Left lung (tissue), 10 donors: ENCODE data around the gene ACADL. TPM values are rescaled to one million over a fixed set of nuclear protein-coding genes. Genes with fewer than 3 reads are reported as not detected.
"Not testable (repeated sequence)": the region's sequence is repeated elsewhere in the genome, so short reads cannot be mapped to it uniquely, and the experiment has no call there.

Source experiments
- ATAC-seq: fragments of 200-7000 bp; cut with Tn5 transposase; one replicate; pipeline ENCODE4 v1.9.1; 2020; ENCODE audit warnings: moderate library complexity
- DNase-seq, 4 donors: peaks; one replicate each; pipeline ENCODE4 v3.0.0-alpha.2; 2013 to 2020
- H3K27ac ChIP-seq, 2 donors: fragments of 200-600 bp; sonication (generic) in 1 of 2; one replicate each; pipeline versions ENCODE4 v1.5.0 to v1.8.0; 2020 to 2021
- H3K27me3 ChIP-seq, 2 donors: fragments of 200-600 bp; sonication (generic) in 1 of 2; one replicate each; pipeline versions ENCODE4 v1.5.0 to v1.8.0; 2020 to 2021
- H3K36me3 ChIP-seq, 2 donors: fragments of 200-600 bp; sonication (generic) in 1 of 2; one replicate each; pipeline versions ENCODE4 v1.5.0 to v1.8.0; 2020 to 2021
- H3K4me1 ChIP-seq, 2 donors: fragments of 200-600 bp; one replicate each; pipeline ENCODE4 v1.8.0; 2021
- H3K4me3 ChIP-seq, 2 donors: fragments of 200-600 bp; sonication (generic) in 1 of 2; one replicate each; pipeline versions ENCODE4 v1.5.0 to v1.8.0; 2020 to 2021; ENCODE audit warnings: mild to moderate bottlenecking in 1 of 2
- H3K9me3 ChIP-seq, 2 donors: fragments of 200-600 bp; sonication (generic) in 1 of 2; one replicate each; pipeline versions ENCODE4 v1.5.0 to v1.8.0; 2020 to 2021
- CTCF ChIP-seq, 2 donors: fragments of 200-600 bp; sonication (generic) in 1 of 2; IDR thresholded peaks; one replicate each; pipeline versions ENCODE4 v1.5.0 to v1.8.0; 2021; ENCODE audit warnings: antibody characterized with exemption in 2 of 2
- intact Hi-C, 2 donors: fragments of 100-400 bp; cut with DNase I; formaldehyde crosslinking; loops; one replicate each; pipeline versions ENCODE4 v1.11.2 to v1.14.2; 2022
- polyA plus RNA-seq, 6 donors: library from polyadenylated mRNA; unstranded; fragments of 120-200 nt; gene quantifications; one replicate each; pipeline ENCODE4 v1.2.1, GENCODE V29; 2013; ENCODE audit not compliant: insufficient read length in 6 of 6
- total RNA-seq, 2 donors: library from RNA; stranded (reverse); fragmentation: NEBNext Ultra II Directional; extraction: Animal tissue kit (Norgen Biotek cat#: 25700); gene quantifications; one replicate each; pipeline ENCODE4 v1.2.1, GENCODE V29; 2021
- donor health status: DM: no; HTN: yes; CAD: no.
- donor health status: DM: no; HTN: no; CAD: no.

The ACADL gene
- total and polyA plus RNA-seq, 8 donors: 14.6 to 32.9 (median 18.8) TPM

- Histone ChIP-seq H3K27me3 (no peaks in the 10 kb centered on the region), H3K36me3 (no peaks in the 10 kb centered on the region), H3K9me3 (peaks cover 0 to 15% of the 10 kb centered on the region in 2 donors), H3K4me3 (no peak overlapping the region), H3K4me1 (peaks cover 0 to 3% of the 10 kb centered on the region in 2 donors), H3K27ac (no peak overlapping the region)
- intact Hi-C loops: loop anchor here in 1 of 2 donors (10.0 kb wide), 1 partner anchor 115 kb away; no protein-coding TSS in a partner anchor
- no peak for TF ChIP-seq CTCF (IDR thresholded peaks at IDR 0.05)
- DNase-seq (no peak), ATAC-seq (peak; percentile 79)
Observed at GRCh38 chr2:210189452-210190138, 35.7 kb downstream of the ACADL start.

GRCh38 chr2:210188755-210189154 is 36.5 kb downstream of the ACADL start:
- ATAC-seq (no peak), DNase-seq (no peak)
- peaks cover 0 to 23% of the 10 kb centered on the region in 2 donors for H3K9me3 ChIP-seq
- H3K27me3 ChIP-seq: no peaks in the 10 kb centered on the region
- no peak overlapping the region for H3K27ac ChIP-seq
- H3K36me3 ChIP-seq: no peaks in the 10 kb centered on the region
- peaks cover 0 to 3% of the 10 kb centered on the region in 2 donors for H3K4me1 ChIP-seq
- H3K4me3 ChIP-seq: no peak overlapping the region
- no peak for TF ChIP-seq CTCF (IDR thresholded peaks at IDR 0.05)
- intact Hi-C loops: no loop called here

- no peak for TF ChIP-seq CTCF (IDR thresholded peaks at IDR 0.05)
- Histone ChIP-seq H3K27ac (no peak overlapping the region), H3K4me3 (no peak overlapping the region), H3K4me1 (peaks cover 0 to 3% of the 10 kb centered on the region in 2 donors), H3K9me3 (peaks cover 0 to 25% of the 10 kb centered on the region in 2 donors), H3K36me3 (no peaks in the 10 kb centered on the region), H3K27me3 (no peaks in the 10 kb centered on the region)
- DNase-seq (no peak), ATAC-seq (no peak)
- intact Hi-C loops: no loop called here
Observed at GRCh38 chr2:210188190-210188589, 37.1 kb downstream of the ACADL start.

- H3K27ac ChIP-seq, ATAC-seq, H3K36me3 ChIP-seq, H3K4me3 ChIP-seq, DNase-seq, intact Hi-C loops, H3K27me3 ChIP-seq, H3K4me1 ChIP-seq: not testable (repeated sequence)
- H3K9me3 ChIP-seq: peaks cover 0 to 25% of the 10 kb centered on the region in 2 donors
Observed at GRCh38 chr2:210183936-210184335, 41.3 kb downstream of the ACADL start.

- intact Hi-C loops, H3K4me1 ChIP-seq, H3K27ac ChIP-seq, H3K4me3 ChIP-seq, ATAC-seq, H3K27me3 ChIP-seq, H3K36me3 ChIP-seq: not testable (repeated sequence)
- peak in 1 of 4 donors; percentile 34 for DNase-seq
- peaks cover 0 to 25% of the 10 kb centered on the region in 2 donors for H3K9me3 ChIP-seq
Observed at GRCh38 chr2:210181606-210182088, 43.6 kb downstream of the ACADL start.

- intact Hi-C loops, H3K27me3 ChIP-seq, DNase-seq, H3K36me3 ChIP-seq, H3K4me3 ChIP-seq, H3K27ac ChIP-seq, ATAC-seq, H3K4me1 ChIP-seq: not testable (repeated sequence)
- H3K9me3 ChIP-seq: peaks cover 0 to 22% of the 10 kb centered on the region in 2 donors
Observed at GRCh38 chr2:210181033-210181605, 44.1 kb downstream of the ACADL start.
